ENCODE measurements around the gene SLC4A2. TPM values are rescaled to one million over a fixed set of nuclear protein-coding genes. Genes with fewer than 3 reads are reported as not detected.
"Not testable (repeated sequence)": the region's sequence is repeated elsewhere in the genome, so short reads cannot be mapped to it uniquely, and the experiment has no call there.

The SLC4A2 gene
- total and polyA plus RNA-seq, 7 donors, result 12.3 to 124 (median 84.6) TPM

DNA sequence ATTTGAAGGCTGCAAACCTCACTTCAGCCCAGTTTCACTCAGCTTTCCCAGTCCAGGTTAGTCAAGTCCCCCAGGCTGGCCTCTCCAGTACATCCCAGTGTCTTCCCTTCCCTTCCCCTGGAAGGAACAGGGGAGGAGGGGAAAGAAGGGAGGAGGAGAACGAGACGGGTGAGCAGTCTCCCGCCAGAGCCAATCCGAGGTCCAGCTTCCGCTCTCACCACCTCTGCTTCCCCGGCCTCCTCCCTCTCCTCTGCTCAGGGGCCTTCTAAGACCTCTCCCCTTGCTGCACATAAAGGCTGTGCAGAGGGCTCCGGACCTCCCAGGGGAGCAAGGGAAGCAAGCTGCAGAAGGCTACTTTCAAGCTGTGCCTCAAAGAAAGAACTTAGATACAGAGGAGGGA lies 39.2 kb upstream of the SLC4A2 start:
- Histone ChIP-seq H3K36me3 (no peaks in the 10 kb centered on the region), H3K27ac (no peak overlapping the region), H3K27me3 (peaks cover 7 to 57% (median 27%) of the 10 kb centered on the region in 3 donors), H3K9me3 (no peaks in the 10 kb centered on the region), H3K4me3 (no peak overlapping the region), H3K4me1 (peaks cover 0 to 19% (median 17%) of the 10 kb centered on the region in 4 donors)
- intact Hi-C loops (cut with DNase I), result no loop called here
- DNase-seq, result no peak
- TF ChIP-seq EP300 (IDR thresholded peaks at IDR 0.05) (no peak), POLR2AphosphoS5 (IDR thresholded peaks at IDR 0.05) (no peak), POLR2A (IDR thresholded peaks at IDR 0.05) (no peak)
- TF ChIP-seq, protein P1, sequence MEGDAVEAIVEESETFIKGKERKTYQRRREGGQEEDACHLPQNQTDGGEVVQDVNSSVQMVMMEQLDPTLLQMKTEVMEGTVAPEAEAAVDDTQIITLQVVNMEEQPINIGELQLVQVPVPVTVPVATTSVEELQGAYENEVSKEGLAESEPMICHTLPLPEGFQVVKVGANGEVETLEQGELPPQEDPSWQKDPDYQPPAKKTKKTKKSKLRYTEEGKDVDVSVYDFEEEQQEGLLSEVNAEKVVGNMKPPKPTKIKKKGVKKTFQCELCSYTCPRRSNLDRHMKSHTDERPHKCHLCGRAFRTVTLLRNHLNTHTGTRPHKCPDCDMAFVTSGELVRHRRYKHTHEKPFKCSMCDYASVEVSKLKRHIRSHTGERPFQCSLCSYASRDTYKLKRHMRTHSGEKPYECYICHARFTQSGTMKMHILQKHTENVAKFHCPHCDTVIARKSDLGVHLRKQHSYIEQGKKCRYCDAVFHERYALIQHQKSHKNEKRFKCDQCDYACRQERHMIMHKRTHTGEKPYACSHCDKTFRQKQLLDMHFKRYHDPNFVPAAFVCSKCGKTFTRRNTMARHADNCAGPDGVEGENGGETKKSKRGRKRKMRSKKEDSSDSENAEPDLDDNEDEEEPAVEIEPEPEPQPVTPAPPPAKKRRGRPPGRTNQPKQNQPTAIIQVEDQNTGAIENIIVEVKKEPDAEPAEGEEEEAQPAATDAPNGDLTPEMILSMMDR (IDR thresholded peaks at IDR 0.05), result no peak
- 54 to 56% methylated on average over 7 of the region's 7 CpGs for WGBS, 2 donors

DNA sequence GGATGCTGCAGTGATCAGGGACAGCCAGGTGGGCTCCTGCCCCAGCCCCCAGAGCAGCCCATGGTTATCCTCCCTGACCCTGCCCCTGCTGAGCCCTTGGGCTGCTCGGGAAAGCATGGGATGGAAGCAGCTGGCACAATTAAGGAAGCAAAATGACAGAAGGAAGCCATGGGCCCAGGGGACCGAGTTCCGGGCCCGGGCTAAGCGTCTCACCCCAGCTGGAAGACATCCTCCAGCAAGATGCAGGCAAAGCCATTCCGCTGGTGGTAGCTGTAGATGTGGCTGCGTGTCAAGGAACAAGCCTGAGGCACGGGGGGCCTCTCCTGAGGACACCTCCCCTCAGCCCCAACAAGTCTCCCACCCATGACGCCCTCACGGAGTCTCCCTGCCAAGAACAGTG lies 36.2 kb upstream of the SLC4A2 start:
- Histone ChIP-seq H3K9me3 (no peaks in the 10 kb centered on the region), H3K4me3 (no peak overlapping the region), H3K36me3 (no peaks in the 10 kb centered on the region), H3K27me3 (peaks cover 0 to 27% (median 0%) of the 10 kb centered on the region in 3 donors), H3K4me1 (peaks cover 0 to 16% (median 12%) of the 10 kb centered on the region in 4 donors), H3K27ac (no peak overlapping the region)
- TF ChIP-seq POLR2A (IDR thresholded peaks at IDR 0.05) (no peak), POLR2AphosphoS5 (IDR thresholded peaks at IDR 0.05) (no peak), EP300 (IDR thresholded peaks at IDR 0.05) (no peak)
- TF ChIP-seq, protein P1 (IDR thresholded peaks at IDR 0.05), result no peak
- intact Hi-C loops (cut with DNase I), result no loop called here
- 82 to 84% methylated on average over 10 of the region's 10 CpGs for WGBS, 2 donors
- no peak for DNase-seq

DNA sequence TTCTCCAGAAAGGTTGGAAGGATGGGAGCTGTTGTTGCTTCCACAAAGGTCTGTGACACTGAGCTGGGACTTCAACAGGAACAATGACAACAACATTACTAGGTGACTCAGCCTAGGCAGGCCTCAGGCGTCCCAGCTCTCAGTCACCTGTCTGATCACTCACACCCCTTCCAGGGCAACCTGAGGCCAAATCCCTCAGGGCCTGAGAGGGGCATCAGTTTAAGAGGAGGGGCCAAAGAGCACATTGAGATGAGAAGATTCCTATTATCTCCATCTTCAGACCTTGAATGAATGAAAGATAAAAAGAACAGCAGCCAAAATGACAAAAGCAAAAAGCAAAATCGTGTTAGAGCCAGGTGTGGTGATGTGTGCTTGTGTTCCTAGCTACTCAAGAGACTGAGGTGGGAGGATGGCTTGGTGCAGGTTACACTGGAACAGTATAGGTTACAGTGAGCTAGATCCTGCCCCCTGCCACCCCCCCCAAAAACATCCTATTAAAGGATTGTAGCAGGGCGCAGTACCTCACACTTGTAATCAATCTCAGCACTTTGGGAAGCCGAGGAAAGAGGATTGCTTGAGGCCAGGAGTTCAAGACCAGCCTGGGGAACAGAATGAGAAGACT lies 34.8 kb upstream of the SLC4A2 start, which contains the start of gene ATG9B:
Gene ATG9B (minus strand): TSS at position 60 of the 622 bp plus-strand sequence. CDS start 71 bp downstream, outside the sequence.
- 78 to 85% methylated on average over 4 of the region's 4 CpGs for WGBS, 2 donors
- no peak for DNase-seq
- Histone ChIP-seq H3K4me3 (no peak within 1 kb of the TSS), H3K27me3 (peaks cover 0 to 15% (median 0%) of the 10 kb centered on the region in 3 donors), H3K9me3 (no peaks in the 10 kb centered on the region), H3K4me1 (peaks cover 0 to 15% (median 10%) of the 10 kb centered on the region in 4 donors), H3K36me3 (no peaks in the 10 kb centered on the region), H3K27ac (no peak within 1 kb of the TSS)
- intact Hi-C loops (cut with DNase I), result loop anchor here (5.0 kb wide), 1 partner anchor 57 kb away; no protein-coding TSS in a partner anchor
- TF ChIP-seq POLR2AphosphoS5 (IDR thresholded peaks at IDR 0.05) (no peak), POLR2A (IDR thresholded peaks at IDR 0.05) (no peak), EP300 (IDR thresholded peaks at IDR 0.05) (no peak)
- TF ChIP-seq, protein P1 (IDR thresholded peaks at IDR 0.05), result no peak

DNA sequence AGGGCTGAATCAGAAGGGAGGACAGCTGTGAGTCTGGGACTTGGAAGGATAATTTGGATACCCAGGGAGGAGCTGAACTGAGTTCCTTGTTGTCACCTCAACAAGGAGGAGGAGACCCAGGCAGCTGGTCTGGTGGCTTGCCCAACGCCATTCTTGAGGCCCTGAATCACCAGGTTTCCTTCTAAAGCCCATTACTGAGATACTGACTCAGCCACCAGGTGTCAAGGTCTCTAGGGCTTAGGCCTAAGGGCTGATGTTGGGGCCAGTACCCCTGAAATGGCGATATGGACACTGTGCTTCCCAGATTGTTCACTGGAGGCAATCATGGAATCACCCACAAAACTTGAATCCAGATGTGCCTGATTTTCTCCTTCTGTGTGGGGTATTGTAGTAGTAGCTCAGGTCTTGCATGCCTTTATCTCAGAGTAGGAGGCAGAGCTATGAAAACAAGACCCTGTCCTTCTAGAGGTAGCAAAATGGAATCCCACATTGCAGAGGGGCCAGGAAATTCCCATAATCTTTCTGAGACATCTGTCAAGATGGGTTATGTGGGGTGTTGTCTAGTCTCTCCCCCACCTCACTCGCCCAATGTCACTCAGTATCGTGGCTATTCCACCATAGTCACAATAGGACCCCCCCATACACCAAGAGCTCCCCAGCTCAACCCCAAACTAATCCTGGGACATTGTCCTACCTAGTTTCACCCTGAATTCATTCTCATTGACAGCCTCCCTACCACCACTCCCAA lies 33.3 kb upstream of the SLC4A2 start:
- peaks cover 0 to 23% (median 15%) of the 10 kb centered on the region in 4 donors for H3K4me1 ChIP-seq
- no peaks in the 10 kb centered on the region for H3K9me3 ChIP-seq
- TF ChIP-seq POLR2A (IDR thresholded peaks at IDR 0.05) (no peak), POLR2AphosphoS5 (IDR thresholded peaks at IDR 0.05) (no peak), EP300 (IDR thresholded peaks at IDR 0.05) (no peak)
- TF ChIP-seq, protein P1 (IDR thresholded peaks at IDR 0.05), result no peak
- intact Hi-C loops (cut with DNase I), result loop anchor here (5.0 kb wide), 1 partner anchor 59 kb away; no protein-coding TSS in a partner anchor
- H3K4me3 ChIP-seq, result no peak overlapping the region
- WGBS, 2 donors, result 86 to 90% methylated on average over 4 of the region's 4 CpGs
- peaks cover 0 to under 1% (median 0%) of the 10 kb centered on the region in 3 donors for H3K27me3 ChIP-seq
- H3K27ac ChIP-seq, result no peak overlapping the region
- H3K36me3 ChIP-seq, result no peaks in the 10 kb centered on the region
- no peak for DNase-seq

DNA sequence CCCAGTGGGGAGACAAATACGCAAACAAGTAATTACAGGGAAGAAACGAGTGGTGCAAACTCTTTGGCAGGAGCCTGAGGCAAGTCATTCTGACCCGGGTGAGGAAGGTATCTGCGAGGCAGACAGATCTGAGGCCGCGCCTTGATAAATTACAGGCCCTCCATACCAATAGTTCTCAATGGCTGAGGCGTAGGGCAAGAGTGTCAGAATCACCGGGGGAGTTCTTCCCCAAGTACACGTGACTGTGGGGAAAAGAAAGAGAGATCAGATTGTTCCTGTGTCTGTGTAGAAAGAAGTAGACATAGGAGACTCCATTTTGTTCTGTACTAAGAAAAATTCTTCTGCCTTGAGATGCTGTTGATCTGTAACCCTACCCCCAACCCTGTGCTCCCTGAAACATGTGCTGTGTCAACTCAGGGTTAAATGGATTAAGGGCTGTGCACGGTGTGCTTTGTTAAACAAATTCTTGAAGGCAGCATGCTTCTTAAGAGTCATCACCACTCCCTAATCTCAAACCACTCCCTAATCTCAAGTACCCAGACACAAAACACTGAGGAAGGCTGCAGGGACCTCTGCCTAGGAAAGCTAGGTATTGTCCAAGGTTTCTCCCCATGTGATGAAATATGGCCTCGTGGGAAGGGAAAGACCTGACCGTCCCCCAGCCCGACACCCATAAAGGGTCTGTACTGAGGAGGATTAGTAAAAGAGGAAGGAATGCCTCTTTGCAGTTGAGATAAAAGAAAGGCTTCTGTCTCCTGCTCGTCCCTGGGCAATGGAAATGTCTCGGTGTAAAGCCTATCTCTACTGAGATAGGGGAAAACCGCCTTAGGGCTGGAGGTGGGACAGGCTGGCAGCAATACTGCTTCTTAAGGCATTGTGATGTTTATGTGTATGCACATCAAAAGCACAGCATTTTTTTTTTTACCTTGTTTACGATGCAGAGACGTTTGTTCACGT lies 32.3 kb upstream of the SLC4A2 start:
- intact Hi-C loops (cut with DNase I), result loop anchor here (5.0 kb wide), 1 partner anchor 60 kb away; no protein-coding TSS in a partner anchor
- 43 to 50% methylated on average over 19 of the region's 19 CpGs for WGBS, 2 donors
- H3K4me3 ChIP-seq, result peak overlapping the region in 1 of 4 donors; percentile 77

DNA sequence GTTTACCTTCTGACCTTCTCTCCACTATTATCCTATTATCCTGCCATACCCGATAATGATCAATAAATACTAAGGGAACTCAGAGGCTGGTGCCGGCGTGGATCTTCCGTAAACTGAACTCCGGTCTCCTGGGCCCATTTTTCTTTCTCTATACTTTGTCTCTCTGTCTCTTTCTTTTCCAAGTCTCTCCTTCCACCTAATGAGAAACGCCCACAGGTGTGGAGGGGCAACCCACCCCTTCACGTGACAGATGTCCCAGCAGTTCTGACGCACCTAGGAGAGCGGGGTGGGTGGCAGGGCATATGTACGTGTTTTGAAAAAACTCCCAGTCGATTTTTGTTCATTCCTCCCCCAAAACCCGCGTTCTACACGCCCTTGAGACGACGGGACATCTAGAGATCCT lies 31.7 kb upstream of the SLC4A2 start:
- intact Hi-C loops (cut with DNase I), result loop anchor here (2.0 to 5.0 kb wide), 3 partner anchors 31 to 83 kb away; partner anchors contain the start of gene SLC4A2
- H3K9me3 ChIP-seq, H3K27me3 ChIP-seq, DNase-seq, H3K36me3 ChIP-seq: not testable (repeated sequence)
- Histone ChIP-seq H3K4me3 (peak overlapping the region; percentile 40 to 77 (median 68)), H3K4me1 (peaks cover 0 to 23% (median 15%) of the 10 kb centered on the region in 4 donors), H3K27ac (peak overlapping the region; percentile 69 to 89 (median 84))
- WGBS, 2 donors, result 10 to 18% methylated on average over 16 of the region's 16 CpGs

More for the DNA sequence above, 32.3 kb upstream of the SLC4A2 start:
- not testable (repeated sequence) for H3K36me3 ChIP-seq, H3K27me3 ChIP-seq, DNase-seq, H3K9me3 ChIP-seq
- Histone ChIP-seq H3K27ac (peak overlapping the region in 2 of 4 donors; percentile 82 to 89), H3K4me1 (peaks cover 0 to 23% (median 15%) of the 10 kb centered on the region in 4 donors)
